HUES48 (cell line): ENCODE results near the gene AGPAT4.

Source experiments
- H3K27ac ChIP-seq: one replicate; pipeline ENCODE4 v1.7.0; 2013; ENCODE audit warnings: low read depth, low read length, inconsistent platforms
- H3K27me3 ChIP-seq: 2 replicates; pipeline ENCODE4 v1.6.1; 2013; ENCODE audit warnings: mild to moderate bottlenecking, low read length; ENCODE audit not compliant: control insufficient read depth, insufficient read depth
- H3K36me3 ChIP-seq: 2 replicates; pipeline ENCODE4 v1.6.1; 2013; ENCODE audit warnings: low read length; ENCODE audit not compliant: control insufficient read depth, insufficient read depth
- H3K4me1 ChIP-seq: 2 replicates; pipeline ENCODE4 v1.6.1; 2013; ENCODE audit warnings: mild to moderate bottlenecking, low read length; ENCODE audit not compliant: control insufficient read depth, insufficient read depth
- H3K4me3 ChIP-seq: 2 replicates; pipeline ENCODE4 v1.5.1; 2013; ENCODE audit warnings: mild to moderate bottlenecking, low read depth, low read length
- H3K9ac ChIP-seq: 2 replicates; pipeline ENCODE4 v1.6.1; 2013; ENCODE audit warnings: mild to moderate bottlenecking, low read depth, low read length, moderate library complexity
- H3K9me3 ChIP-seq: 2 replicates; pipeline ENCODE4 v1.6.1; 2013; ENCODE audit warnings: low read length; ENCODE audit not compliant: control insufficient read depth, insufficient read depth

AGPAT4 gene

DNA sequence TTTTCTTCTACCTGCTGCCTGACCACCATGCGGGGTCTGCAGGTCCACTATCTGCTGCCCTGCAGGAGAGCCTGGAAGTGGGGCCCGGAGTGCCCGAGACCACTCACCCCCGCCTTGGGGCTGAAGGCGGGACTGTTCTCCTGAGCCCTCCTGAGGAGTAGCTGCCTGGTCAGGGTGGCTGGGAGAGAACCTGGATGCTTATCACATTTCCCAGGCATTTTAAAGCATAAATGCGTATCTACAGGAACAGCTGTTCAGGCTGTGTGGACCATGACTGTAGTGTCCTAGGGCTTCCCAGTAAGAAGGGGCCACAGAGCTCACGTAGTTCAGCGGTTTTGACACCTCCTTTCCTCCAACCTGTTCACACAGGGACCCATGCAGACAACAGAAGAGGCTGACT, 123.3 kb downstream of the AGPAT4 start:
- Histone ChIP-seq H3K9me3 (no peaks in the 10 kb centered on the region), H3K27ac (no peak overlapping the region), H3K4me3 (no peak overlapping the region), H3K36me3 (peaks cover 72% of the 10 kb centered on the region), H3K9ac (no peak overlapping the region), H3K27me3 (no peaks in the 10 kb centered on the region), H3K4me1 (no peaks in the 10 kb centered on the region)

- Histone ChIP-seq H3K27ac (no peak overlapping the region), H3K9ac (no peak overlapping the region), H3K36me3 (peaks cover 72% of the 10 kb centered on the region), H3K4me3 (no peak overlapping the region), H3K9me3 (no peaks in the 10 kb centered on the region), H3K4me1 (no peaks in the 10 kb centered on the region), H3K27me3 (no peaks in the 10 kb centered on the region)
Measured at GRCh38 chr6:161150136-161150535, 123.7 kb downstream of the AGPAT4 start.

DNA sequence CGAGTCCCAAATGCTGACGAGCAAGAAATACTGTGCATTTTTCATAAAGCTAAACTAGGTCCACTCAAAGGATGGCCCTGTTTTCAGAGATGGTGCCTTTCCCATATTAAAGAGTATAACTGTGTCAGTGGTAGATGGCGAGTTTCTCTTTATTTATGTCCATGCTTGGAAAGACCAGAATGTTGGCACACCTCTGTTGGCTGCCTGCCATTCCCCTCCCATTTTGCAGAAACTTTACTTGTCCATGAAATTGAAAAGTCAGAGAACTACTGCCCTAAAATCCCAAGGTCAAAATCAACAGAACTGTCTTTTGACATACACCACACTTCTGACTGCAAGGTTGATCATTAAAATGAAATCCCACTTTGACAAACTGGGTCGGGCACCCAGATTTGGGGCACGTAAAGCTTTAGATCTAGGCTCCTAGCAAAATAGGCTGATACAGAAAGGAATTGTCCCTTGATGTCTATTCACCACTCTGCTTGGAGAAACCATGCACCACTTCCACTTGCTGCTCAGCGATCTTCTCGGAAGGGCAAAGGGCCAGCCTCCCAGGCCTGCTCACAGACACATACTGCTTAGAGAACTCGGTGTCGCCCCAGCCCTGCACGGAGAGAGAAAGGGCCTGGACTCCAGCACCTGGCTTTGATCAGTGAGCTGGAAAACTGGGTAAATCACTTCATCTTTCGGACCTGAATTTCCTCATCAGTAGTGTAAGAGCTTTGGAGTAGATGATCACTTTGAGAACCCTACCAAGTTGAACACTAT, 130.0 kb downstream of the AGPAT4 start:
- no peak overlapping the region for H3K4me3 ChIP-seq
- H3K9me3 ChIP-seq = no peaks in the 10 kb centered on the region
- H3K36me3 ChIP-seq = peaks cover 56% of the 10 kb centered on the region
- no peak overlapping the region for H3K27ac ChIP-seq
- H3K9ac ChIP-seq = no peak overlapping the region
- H3K4me1 ChIP-seq = no peaks in the 10 kb centered on the region
- H3K27me3 ChIP-seq = no peaks in the 10 kb centered on the region

DNA sequence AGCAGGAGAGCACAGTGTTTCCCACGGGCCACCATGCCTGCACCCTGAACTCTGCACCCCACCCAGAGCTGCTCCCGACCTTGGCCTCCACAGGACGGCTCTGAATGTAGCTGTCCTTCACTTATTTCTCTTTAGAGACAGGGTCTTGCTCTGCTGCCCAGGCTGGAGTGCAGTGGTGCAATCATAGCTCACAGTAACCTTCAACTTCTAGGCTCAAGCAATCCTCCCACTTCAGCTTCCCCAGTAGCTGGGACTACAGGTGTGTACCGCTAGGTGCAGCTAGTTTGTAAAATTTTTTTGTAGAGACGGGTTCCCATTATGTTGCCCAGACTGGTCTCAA, 130.9 kb downstream of the AGPAT4 start:
- H3K4me3 ChIP-seq = no peak overlapping the region
- no peaks in the 10 kb centered on the region for H3K9me3 ChIP-seq
- no peaks in the 10 kb centered on the region for H3K27me3 ChIP-seq
- no peak overlapping the region for H3K27ac ChIP-seq
- no peak overlapping the region for H3K9ac ChIP-seq
- peaks cover 53% of the 10 kb centered on the region for H3K36me3 ChIP-seq
- H3K4me1 ChIP-seq = no peaks in the 10 kb centered on the region

DNA sequence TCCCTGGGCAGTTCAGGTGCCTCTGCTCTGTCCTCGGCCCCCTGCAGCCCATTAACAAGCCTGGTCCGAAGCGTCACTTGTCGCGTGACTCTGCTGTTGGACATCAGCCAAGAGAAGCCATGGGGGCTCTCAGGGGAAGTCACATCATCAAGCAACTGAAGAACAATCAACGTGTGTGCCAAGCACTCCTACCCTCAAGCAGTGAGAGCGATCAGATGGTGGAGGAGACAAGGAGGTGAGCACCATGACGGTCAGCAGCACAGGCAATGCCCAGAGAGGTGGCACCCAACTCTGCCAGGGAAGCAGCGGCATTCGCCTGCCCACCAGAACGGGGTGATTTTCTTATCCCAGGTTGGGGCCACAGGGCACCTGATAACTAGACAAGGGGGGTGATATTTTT, 132.7 kb downstream of the AGPAT4 start:
- no peak overlapping the region for H3K4me3 ChIP-seq
- no peaks in the 10 kb centered on the region for H3K4me1 ChIP-seq
- H3K27ac ChIP-seq = no peak overlapping the region
- H3K27me3 ChIP-seq = no peaks in the 10 kb centered on the region
- no peaks in the 10 kb centered on the region for H3K9me3 ChIP-seq
- no peak overlapping the region for H3K9ac ChIP-seq
- H3K36me3 ChIP-seq = peaks cover 47% of the 10 kb centered on the region

DNA sequence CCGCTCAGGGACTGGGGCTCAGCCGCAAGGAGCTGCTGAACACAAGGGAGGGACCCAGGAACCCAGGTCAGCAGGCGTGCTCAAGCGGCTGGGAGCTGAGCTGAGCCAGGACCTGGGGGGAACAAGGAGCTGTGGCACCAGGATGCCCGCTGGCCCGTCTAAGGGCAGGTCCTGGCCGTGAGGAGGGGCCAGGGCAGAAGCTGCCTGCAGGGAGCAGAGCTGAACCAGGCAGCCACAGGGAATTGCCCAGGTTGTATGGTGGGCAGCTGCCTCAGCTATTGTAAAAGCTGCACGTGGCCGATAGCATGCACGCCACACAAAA, 133.3 kb downstream of the AGPAT4 start:
- peaks cover 47% of the 10 kb centered on the region for H3K36me3 ChIP-seq
- H3K9me3 ChIP-seq = no peaks in the 10 kb centered on the region
- H3K9ac ChIP-seq = no peak overlapping the region
- H3K4me3 ChIP-seq = no peak overlapping the region
- no peaks in the 10 kb centered on the region for H3K4me1 ChIP-seq
- no peaks in the 10 kb centered on the region for H3K27me3 ChIP-seq
- H3K27ac ChIP-seq = no peak overlapping the region

- Histone ChIP-seq H3K27me3 (no peaks in the 10 kb centered on the region), H3K9ac (no peak overlapping the region), H3K4me3 (no peak overlapping the region), H3K4me1 (no peaks in the 10 kb centered on the region), H3K27ac (no peak overlapping the region), H3K9me3 (no peaks in the 10 kb centered on the region), H3K36me3 (peaks cover 45% of the 10 kb centered on the region)
Measured at GRCh38 chr6:161139766-161140553, 133.9 kb downstream of the AGPAT4 start.

GRCh38 chr6:161139304-161139765, 134.5 kb downstream of the AGPAT4 start:
- Histone ChIP-seq H3K27me3 (no peaks in the 10 kb centered on the region), H3K9ac (no peak overlapping the region), H3K27ac (no peak overlapping the region), H3K9me3 (no peaks in the 10 kb centered on the region), H3K4me1 (no peaks in the 10 kb centered on the region), H3K36me3 (peaks cover 47% of the 10 kb centered on the region), H3K4me3 (no peak overlapping the region)

GRCh38 chr6:161138543-161139303, 135.1 kb downstream of the AGPAT4 start:
- H3K4me1 ChIP-seq = no peaks in the 10 kb centered on the region
- H3K36me3 ChIP-seq = peaks cover 45% of the 10 kb centered on the region
- H3K27me3 ChIP-seq = no peaks in the 10 kb centered on the region
- no peak overlapping the region for H3K4me3 ChIP-seq
- no peak overlapping the region for H3K9ac ChIP-seq
- H3K9me3 ChIP-seq = no peaks in the 10 kb centered on the region
- no peak overlapping the region for H3K27ac ChIP-seq

DNA sequence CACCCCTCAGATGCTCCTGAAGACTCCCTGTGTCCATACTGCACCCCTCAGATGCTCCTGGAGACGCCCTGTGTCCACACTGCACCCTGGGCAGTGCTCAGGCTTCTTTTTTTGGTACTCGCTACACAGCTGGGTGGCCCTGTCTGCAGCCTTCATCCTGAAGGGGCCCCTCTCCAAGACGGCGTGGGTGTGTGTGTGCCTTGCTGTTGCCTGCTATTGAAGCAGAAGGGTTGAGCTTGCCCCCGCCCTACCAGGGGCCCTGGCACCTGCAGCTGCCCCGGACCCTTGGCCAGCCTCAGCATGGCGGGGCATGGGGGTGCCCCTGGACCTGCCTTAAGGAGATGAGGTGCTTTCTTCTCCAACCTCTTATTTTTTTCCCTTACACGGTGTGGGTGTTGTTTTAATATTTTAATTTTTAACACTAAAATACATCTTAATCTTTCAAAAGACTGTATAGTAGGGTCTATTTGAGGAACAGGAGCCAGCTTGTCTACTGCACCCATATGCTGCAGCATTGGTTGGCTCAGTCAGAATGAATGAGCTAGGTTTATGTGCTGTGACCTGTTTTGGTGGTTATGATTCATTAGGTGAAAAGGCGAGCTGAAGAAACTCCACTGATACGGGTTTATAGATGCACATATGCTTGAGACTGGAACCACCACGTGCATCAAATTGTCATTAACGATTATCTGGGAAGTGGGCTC, 135.9 kb downstream of the AGPAT4 start:
- Histone ChIP-seq H3K27me3 (no peaks in the 10 kb centered on the region), H3K9me3 (no peaks in the 10 kb centered on the region), H3K9ac (no peak overlapping the region), H3K36me3 (peaks cover 41% of the 10 kb centered on the region), H3K4me1 (no peaks in the 10 kb centered on the region), H3K4me3 (no peak overlapping the region), H3K27ac (no peak overlapping the region)
